Large intestine (tissue), 1 donor: ENCODE data around the gene SP100. TPM values are rescaled to one million over a fixed set of nuclear protein-coding genes. Genes with fewer than 3 reads are reported as not detected.

Source experiments
- polyA plus RNA-seq: library from polyadenylated mRNA; unstranded; fragments of 120-200 nt; gene quantifications from one replicate; pipeline ENCODE4 v1.2.1, GENCODE V29; 2013

Gene SP100
- polyA plus RNA-seq, 1 donor: 43.7 TPM

Other genes with a start within 250 kb of the SP100 start
- 16.5 TPM for gene SP110, start 196.2 kb upstream of the SP100 start, polyA plus RNA-seq
- 2.2 TPM for gene SP140, start 190.5 kb upstream of the SP100 start, polyA plus RNA-seq
- 20.4 TPM for gene SP140L, start 89.0 kb upstream of the SP100 start, polyA plus RNA-seq